AG09309 (cell line): Measurements from ENCODE around the gene LY86.
A peak's percentile ranks its signal among the peaks of the same experiment; 100 is the strongest.

Source experiments
- DNase-seq: peaks from one replicate; pipeline ENCODE4 v3.0.0-alpha.2; 2010; ENCODE audit warnings: low read depth
- H3K4me3 ChIP-seq: 2 replicates; pipeline ENCODE4 v1.5.1; 2011; ENCODE audit warnings: mild to moderate bottlenecking, low read depth, low read length, moderate library complexity; ENCODE audit not compliant: control insufficient read depth
- CTCF ChIP-seq: IDR thresholded peaks from 2 replicates; pipeline ENCODE4 v1.5.1; 2011; ENCODE audit warnings: mild to moderate bottlenecking, low read depth, low read length, inconsistent platforms; ENCODE audit not compliant: insufficient read depth, control insufficient read depth; ENCODE audit errors: missing control alignments

Gene LY86

GRCh38 chr6:6631053-6631452, 42.5 kb downstream of the LY86 start:
- no peak overlapping the region for H3K4me3 ChIP-seq
- TF ChIP-seq CTCF: no peak
- no peak for DNase-seq

- no peak overlapping the region for H3K4me3 ChIP-seq
- peak; percentile 27 for DNase-seq
- no peak for TF ChIP-seq CTCF
These were observed 43.2 kb downstream of the LY86 start for GRCh38 chr6:6631534-6632276.

DNA sequence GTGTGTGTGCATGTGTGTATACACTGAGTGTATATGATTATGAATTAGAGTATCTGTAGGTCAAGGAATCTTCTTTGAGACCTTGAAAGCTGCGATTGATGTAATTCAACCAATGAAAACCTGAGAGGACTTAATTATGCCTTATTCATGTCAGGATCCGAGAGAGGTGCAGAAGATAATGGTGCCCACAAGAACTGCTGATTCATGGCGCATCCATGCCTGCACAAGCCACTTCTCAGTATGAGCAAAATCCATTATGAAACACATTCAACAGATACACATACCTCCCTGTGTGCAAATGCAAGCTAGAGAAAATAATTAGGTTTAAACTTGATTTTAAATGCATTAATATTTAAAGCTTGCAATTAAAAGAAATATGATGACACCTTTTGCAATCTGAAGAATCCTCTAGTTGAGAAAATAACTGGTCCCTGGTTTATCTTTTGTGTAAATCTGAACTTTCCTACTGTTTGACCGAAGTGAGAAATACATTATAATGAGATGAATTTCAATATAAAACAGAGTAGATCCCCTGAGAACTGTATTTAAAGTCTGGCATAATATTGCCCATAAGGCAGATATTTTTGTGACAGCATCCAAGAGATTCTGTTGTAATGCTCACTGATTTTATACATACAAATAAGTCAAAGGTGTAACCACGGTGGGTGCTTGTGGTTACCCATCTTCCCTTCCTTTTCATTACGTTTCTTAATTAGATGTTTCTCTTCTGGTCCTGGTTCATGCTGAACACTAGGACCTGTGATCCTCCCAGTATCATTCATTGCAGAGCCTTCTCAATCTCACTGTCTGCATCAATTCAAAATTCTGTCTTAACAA, 45.6 kb downstream of the LY86 start:
- no peak for TF ChIP-seq CTCF
- no peak for DNase-seq
- H3K4me3 ChIP-seq: no peak overlapping the region

GRCh38 chr6:6634735-6635075, 46.2 kb downstream of the LY86 start:
- TF ChIP-seq CTCF: no peak
- DNase-seq: no peak
- no peak overlapping the region for H3K4me3 ChIP-seq

DNA sequence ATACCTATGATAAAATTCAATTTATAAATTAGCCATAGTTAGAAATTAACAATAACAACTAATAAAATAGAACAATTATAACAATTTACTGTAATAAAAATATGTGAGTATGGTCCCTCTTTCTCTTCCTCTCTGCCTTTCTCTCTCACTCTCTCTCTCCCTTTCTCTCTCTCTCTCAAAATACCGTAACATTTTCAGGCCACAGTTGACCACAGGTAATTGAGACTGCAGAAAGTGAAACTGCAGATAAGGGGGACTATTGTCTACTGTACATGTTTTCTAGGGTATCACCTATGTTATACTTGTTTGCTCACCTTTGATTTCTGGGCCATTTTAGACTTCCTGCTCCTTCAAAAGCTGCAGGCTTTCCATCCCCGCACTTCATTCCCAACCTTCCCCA, 46.8 kb downstream of the LY86 start:
- no peak for TF ChIP-seq CTCF
- H3K4me3 ChIP-seq: no peak overlapping the region
- no peak for DNase-seq

DNA sequence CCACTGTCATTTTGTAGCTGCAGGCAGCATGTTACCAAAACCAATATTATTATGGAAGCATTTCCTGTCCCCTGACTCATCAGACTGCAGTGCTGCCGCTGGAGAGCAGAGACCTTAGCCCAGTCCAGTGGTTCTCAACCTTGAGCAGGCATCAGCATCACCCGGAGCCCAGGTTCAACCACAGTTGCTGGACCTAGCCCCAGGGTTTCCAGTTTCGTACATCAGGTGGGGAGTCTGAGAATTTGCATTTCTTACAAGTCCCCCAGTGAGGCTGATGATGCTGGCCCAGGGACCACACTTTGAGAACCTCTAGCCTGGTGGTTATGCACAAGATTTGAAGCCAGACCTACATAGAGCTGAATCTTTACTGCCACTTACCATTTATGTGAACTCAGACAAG, 47.3 kb downstream of the LY86 start:
- TF ChIP-seq CTCF: no peak

More for the DNA sequence above, 47.3 kb downstream of the LY86 start:
- DNase-seq: no peak
- H3K4me3 ChIP-seq: no peak overlapping the region
